ENCODE results near the gene SELENOM.
A peak's percentile ranks its signal among the peaks of the same experiment; 100 is the strongest.

The SELENOM gene

GRCh38 chr22:31107178-31107893 is at the start of gene SELENOM:
TSS of gene SELENOM (minus strand) at chr22:31107568. CDS start at chr22:31107505, 63 bp downstream.
- H3K4me1 ChIP-seq (ENCODE audit: insufficient read depth, low read length) = no peaks in the 10 kb centered on the region
- no peaks in the 10 kb centered on the region for H3K36me3 ChIP-seq (ENCODE audit: insufficient read depth, low read depth, low read length)
- H3K27ac ChIP-seq (ENCODE audit: low read length) = no peak within 1 kb of the TSS
- no peaks in the 10 kb centered on the region for H3K9me3 ChIP-seq (ENCODE audit: insufficient read depth, low read depth, low read length)
- H3K9ac ChIP-seq (ENCODE audit: low read depth, low read length) = peak within 1 kb of the TSS; percentile 72
- H3K4me3 ChIP-seq (ENCODE audit: low read length) = peak within 1 kb of the TSS; percentile 71
- peaks cover 30% of the 10 kb centered on the region for H3K27me3 ChIP-seq (ENCODE audit: insufficient read depth, low read length)

- Histone ChIP-seq H3K9ac (ENCODE audit: low read depth, low read length) (no peak overlapping the region), H3K9me3 (ENCODE audit: insufficient read depth, low read depth, low read length) (no peaks in the 10 kb centered on the region), H3K4me3 (ENCODE audit: low read length) (no peak overlapping the region), H3K4me1 (ENCODE audit: insufficient read depth, low read length) (no peaks in the 10 kb centered on the region), H3K36me3 (ENCODE audit: insufficient read depth, low read depth, low read length) (no peaks in the 10 kb centered on the region), H3K27me3 (ENCODE audit: insufficient read depth, low read length) (peaks cover 45% of the 10 kb centered on the region), H3K27ac (ENCODE audit: low read length) (no peak overlapping the region)
These were observed 48.1 kb upstream of the SELENOM start for GRCh38 chr22:31155422-31155821.

- H3K4me1 ChIP-seq (ENCODE audit: insufficient read depth, low read length) = no peaks in the 10 kb centered on the region
- H3K4me3 ChIP-seq (ENCODE audit: low read length) = no peak overlapping the region
- H3K36me3 ChIP-seq (ENCODE audit: insufficient read depth, low read depth, low read length) = no peaks in the 10 kb centered on the region
- peaks cover 45% of the 10 kb centered on the region for H3K27me3 ChIP-seq (ENCODE audit: insufficient read depth, low read length)
- H3K9ac ChIP-seq (ENCODE audit: low read depth, low read length) = no peak overlapping the region
- no peaks in the 10 kb centered on the region for H3K9me3 ChIP-seq (ENCODE audit: insufficient read depth, low read depth, low read length)
- H3K27ac ChIP-seq (ENCODE audit: low read length) = no peak overlapping the region
These were observed 47.6 kb upstream of the SELENOM start for GRCh38 chr22:31154975-31155374.

- Histone ChIP-seq H3K9me3 (ENCODE audit: insufficient read depth, low read depth, low read length) (no peaks in the 10 kb centered on the region), H3K4me1 (ENCODE audit: insufficient read depth, low read length) (no peaks in the 10 kb centered on the region), H3K27ac (ENCODE audit: low read length) (no peak overlapping the region)
These were observed 46.0 kb upstream of the SELENOM start for GRCh38 chr22:31153357-31153756.

GRCh38 chr22:31151872-31152271 is 44.5 kb upstream of the SELENOM start:
- H3K36me3 ChIP-seq (ENCODE audit: insufficient read depth, low read depth, low read length) = no peaks in the 10 kb centered on the region
- no peaks in the 10 kb centered on the region for H3K9me3 ChIP-seq (ENCODE audit: insufficient read depth, low read depth, low read length)
- no peak overlapping the region for H3K4me3 ChIP-seq (ENCODE audit: low read length)
- no peak overlapping the region for H3K9ac ChIP-seq (ENCODE audit: low read depth, low read length)
- no peak overlapping the region for H3K27ac ChIP-seq (ENCODE audit: low read length)
- peaks cover 17% of the 10 kb centered on the region for H3K27me3 ChIP-seq (ENCODE audit: insufficient read depth, low read length)
- no peaks in the 10 kb centered on the region for H3K4me1 ChIP-seq (ENCODE audit: insufficient read depth, low read length)

More at GRCh38 chr22:31153357-31153756, 46.0 kb upstream of the SELENOM start:
- Histone ChIP-seq H3K4me3 (ENCODE audit: low read length) (no peak overlapping the region), H3K36me3 (ENCODE audit: insufficient read depth, low read depth, low read length) (no peaks in the 10 kb centered on the region), H3K27me3 (ENCODE audit: insufficient read depth, low read length) (peaks cover 32% of the 10 kb centered on the region), H3K9ac (ENCODE audit: low read depth, low read length) (no peak overlapping the region)

- H3K27me3 ChIP-seq (ENCODE audit: insufficient read depth, low read length) = peaks cover 4% of the 10 kb centered on the region
- H3K9me3 ChIP-seq (ENCODE audit: insufficient read depth, low read depth, low read length) = no peaks in the 10 kb centered on the region
- H3K4me1 ChIP-seq (ENCODE audit: insufficient read depth, low read length) = no peaks in the 10 kb centered on the region
- H3K9ac ChIP-seq (ENCODE audit: low read depth, low read length) = no peak overlapping the region
- H3K27ac ChIP-seq (ENCODE audit: low read length) = no peak overlapping the region
- no peak overlapping the region for H3K4me3 ChIP-seq (ENCODE audit: low read length)
- H3K36me3 ChIP-seq (ENCODE audit: insufficient read depth, low read depth, low read length) = no peaks in the 10 kb centered on the region
These were observed 43.2 kb upstream of the SELENOM start for GRCh38 chr22:31150615-31151014.

GRCh38 chr22:31148953-31149627 is 41.7 kb upstream of the SELENOM start:
- H3K9ac ChIP-seq (ENCODE audit: low read depth, low read length) = no peak overlapping the region
- H3K36me3 ChIP-seq (ENCODE audit: insufficient read depth, low read depth, low read length) = no peaks in the 10 kb centered on the region
- H3K27ac ChIP-seq (ENCODE audit: low read length) = no peak overlapping the region
- no peaks in the 10 kb centered on the region for H3K4me1 ChIP-seq (ENCODE audit: insufficient read depth, low read length)
- H3K9me3 ChIP-seq (ENCODE audit: insufficient read depth, low read depth, low read length) = no peaks in the 10 kb centered on the region
- no peaks in the 10 kb centered on the region; the same call in 1 of the 2 replicates for H3K27me3 ChIP-seq (ENCODE audit: insufficient read depth, low read length)
- no peak overlapping the region for H3K4me3 ChIP-seq (ENCODE audit: low read length)

GRCh38 chr22:31148488-31148887 is 41.1 kb upstream of the SELENOM start:
- Histone ChIP-seq H3K4me1 (ENCODE audit: insufficient read depth, low read length) (no peaks in the 10 kb centered on the region), H3K36me3 (ENCODE audit: insufficient read depth, low read depth, low read length) (no peaks in the 10 kb centered on the region), H3K27ac (ENCODE audit: low read length) (no peak overlapping the region), H3K27me3 (ENCODE audit: insufficient read depth, low read length) (no peaks in the 10 kb centered on the region; the same call in 1 of the 2 replicates), H3K9ac (ENCODE audit: low read depth, low read length) (no peak overlapping the region), H3K4me3 (ENCODE audit: low read length) (no peak overlapping the region), H3K9me3 (ENCODE audit: insufficient read depth, low read depth, low read length) (no peaks in the 10 kb centered on the region)

- no peak overlapping the region for H3K27ac ChIP-seq (ENCODE audit: low read length)
- H3K9ac ChIP-seq (ENCODE audit: low read depth, low read length) = no peak overlapping the region
- H3K4me3 ChIP-seq (ENCODE audit: low read length) = no peak overlapping the region
- peaks cover 6% of the 10 kb centered on the region; the same call in 1 of the 2 replicates for H3K4me1 ChIP-seq (ENCODE audit: insufficient read depth, low read length)
- no peaks in the 10 kb centered on the region for H3K36me3 ChIP-seq (ENCODE audit: insufficient read depth, low read depth, low read length)
- no peaks in the 10 kb centered on the region for H3K27me3 ChIP-seq (ENCODE audit: insufficient read depth, low read length)
- H3K9me3 ChIP-seq (ENCODE audit: insufficient read depth, low read depth, low read length) = no peaks in the 10 kb centered on the region
These were observed 36.9 kb upstream of the SELENOM start for GRCh38 chr22:31144223-31144622.

- Histone ChIP-seq H3K9me3 (ENCODE audit: insufficient read depth, low read depth, low read length) (no peaks in the 10 kb centered on the region), H3K9ac (ENCODE audit: low read depth, low read length) (no peak overlapping the region), H3K4me1 (ENCODE audit: insufficient read depth, low read length) (peaks cover 6% of the 10 kb centered on the region; the same call in 1 of the 2 replicates), H3K4me3 (ENCODE audit: low read length) (no peak overlapping the region), H3K27ac (ENCODE audit: low read length) (no peak overlapping the region), H3K27me3 (ENCODE audit: insufficient read depth, low read length) (no peaks in the 10 kb centered on the region), H3K36me3 (ENCODE audit: insufficient read depth, low read depth, low read length) (no peaks in the 10 kb centered on the region)
These were observed 36.2 kb upstream of the SELENOM start for GRCh38 chr22:31143537-31143936.

GRCh38 chr22:31143038-31143437 is 35.7 kb upstream of the SELENOM start:
- no peak overlapping the region for H3K9ac ChIP-seq (ENCODE audit: low read depth, low read length)
- H3K9me3 ChIP-seq (ENCODE audit: insufficient read depth, low read depth, low read length) = no peaks in the 10 kb centered on the region
- H3K4me3 ChIP-seq (ENCODE audit: low read length) = no peak overlapping the region
- H3K36me3 ChIP-seq (ENCODE audit: insufficient read depth, low read depth, low read length) = peaks cover 3% of the 10 kb centered on the region; the same call in 1 of the 2 replicates
- no peak overlapping the region for H3K27ac ChIP-seq (ENCODE audit: low read length)
- H3K27me3 ChIP-seq (ENCODE audit: insufficient read depth, low read length) = no peaks in the 10 kb centered on the region
- H3K4me1 ChIP-seq (ENCODE audit: insufficient read depth, low read length) = peaks cover 6% of the 10 kb centered on the region; the same call in 1 of the 2 replicates

GRCh38 chr22:31142285-31142684 is 34.9 kb upstream of the SELENOM start:
- H3K27me3 ChIP-seq (ENCODE audit: insufficient read depth, low read length) = no peaks in the 10 kb centered on the region
- H3K36me3 ChIP-seq (ENCODE audit: insufficient read depth, low read depth, low read length) = peaks cover 11% of the 10 kb centered on the region; the same call in 1 of the 2 replicates
- peaks cover 6% of the 10 kb centered on the region; the same call in 1 of the 2 replicates for H3K4me1 ChIP-seq (ENCODE audit: insufficient read depth, low read length)
- H3K9ac ChIP-seq (ENCODE audit: low read depth, low read length) = no peak overlapping the region
- H3K27ac ChIP-seq (ENCODE audit: low read length) = no peak overlapping the region
- H3K4me3 ChIP-seq (ENCODE audit: low read length) = no peak overlapping the region
- no peaks in the 10 kb centered on the region for H3K9me3 ChIP-seq (ENCODE audit: insufficient read depth, low read depth, low read length)
